ENCODE measurements around the gene SUGCT. TPM values are rescaled to one million over a fixed set of nuclear protein-coding genes. Genes with fewer than 3 reads are reported as not detected.
"Not testable (repeated sequence)": the region's sequence is repeated elsewhere in the genome, so short reads cannot be mapped to it uniquely, and the experiment has no call there.

The SUGCT gene
- total RNA-seq, 3 donors from 2014 or later (not counting 1 experiment from before 2014, with no cell fraction given), result 0.40 to 0.59 TPM; not detected in 1

DNA sequence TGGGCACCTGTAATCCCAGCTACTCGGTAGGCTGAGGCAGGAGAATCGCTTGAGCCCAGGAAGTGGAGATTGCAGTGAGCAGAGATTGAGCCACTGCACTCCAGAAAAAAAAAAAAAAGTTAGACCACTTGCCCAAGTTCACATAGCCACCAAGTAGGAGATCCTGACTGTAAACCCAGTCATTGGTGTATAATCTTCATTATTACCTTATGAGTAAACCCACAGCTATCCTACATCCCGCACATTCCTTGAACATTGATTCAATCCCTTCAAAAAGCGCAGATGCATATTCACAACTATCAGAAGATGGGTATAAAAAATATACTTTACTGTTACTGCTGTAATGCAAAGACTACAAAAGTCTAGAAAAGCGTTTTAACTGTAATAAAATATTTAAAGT is 512.9 kb downstream of the SUGCT start:
- no peak for ATAC-seq
- WGBS (ENCODE audit: insufficient coverage), result 100% methylated on average over 3 of the region's 5 CpGs
- H3K4me3 Mint-ChIP-seq, result no peak overlapping the region
- Histone ChIP-seq H3K9me3 (ENCODE audit: control insufficient read depth, insufficient read depth, low read length) (no peaks in the 10 kb centered on the region), H3K4me3 (ENCODE audit: low read length) (no peak overlapping the region), H3K4me1 (ENCODE audit: control insufficient read depth, insufficient read depth, low read length) (no peaks in the 10 kb centered on the region), H3K27ac (ENCODE audit: low read length) (no peak overlapping the region), H3K27me3 (ENCODE audit: control insufficient read depth, insufficient read depth, low read length) (no peaks in the 10 kb centered on the region), H3K36me3 (ENCODE audit: control insufficient read depth, insufficient read depth, low read length) (no peaks in the 10 kb centered on the region)
- H3K27ac Mint-ChIP-seq, result no peak overlapping the region
- no peaks in the 10 kb centered on the region for H3K4me1 Mint-ChIP-seq
- intact Hi-C loops (cut with micrococcal nuclease), result no loop called here
- DNase-seq, result no peak
- TF ChIP-seq, protein P1, sequence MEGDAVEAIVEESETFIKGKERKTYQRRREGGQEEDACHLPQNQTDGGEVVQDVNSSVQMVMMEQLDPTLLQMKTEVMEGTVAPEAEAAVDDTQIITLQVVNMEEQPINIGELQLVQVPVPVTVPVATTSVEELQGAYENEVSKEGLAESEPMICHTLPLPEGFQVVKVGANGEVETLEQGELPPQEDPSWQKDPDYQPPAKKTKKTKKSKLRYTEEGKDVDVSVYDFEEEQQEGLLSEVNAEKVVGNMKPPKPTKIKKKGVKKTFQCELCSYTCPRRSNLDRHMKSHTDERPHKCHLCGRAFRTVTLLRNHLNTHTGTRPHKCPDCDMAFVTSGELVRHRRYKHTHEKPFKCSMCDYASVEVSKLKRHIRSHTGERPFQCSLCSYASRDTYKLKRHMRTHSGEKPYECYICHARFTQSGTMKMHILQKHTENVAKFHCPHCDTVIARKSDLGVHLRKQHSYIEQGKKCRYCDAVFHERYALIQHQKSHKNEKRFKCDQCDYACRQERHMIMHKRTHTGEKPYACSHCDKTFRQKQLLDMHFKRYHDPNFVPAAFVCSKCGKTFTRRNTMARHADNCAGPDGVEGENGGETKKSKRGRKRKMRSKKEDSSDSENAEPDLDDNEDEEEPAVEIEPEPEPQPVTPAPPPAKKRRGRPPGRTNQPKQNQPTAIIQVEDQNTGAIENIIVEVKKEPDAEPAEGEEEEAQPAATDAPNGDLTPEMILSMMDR (IDR thresholded peaks at IDR 0.05), result no peak
- H3K36me3 Mint-ChIP-seq, result no peaks in the 10 kb centered on the region
- H3K27me3 Mint-ChIP-seq (ENCODE audit: low read depth in 2 of 2), result peaks cover 3 to 11% of the 10 kb centered on the region in 2 donors
- H3K9me3 Mint-ChIP-seq, result peaks cover 8 to 9% of the 10 kb centered on the region in 2 donors

DNA sequence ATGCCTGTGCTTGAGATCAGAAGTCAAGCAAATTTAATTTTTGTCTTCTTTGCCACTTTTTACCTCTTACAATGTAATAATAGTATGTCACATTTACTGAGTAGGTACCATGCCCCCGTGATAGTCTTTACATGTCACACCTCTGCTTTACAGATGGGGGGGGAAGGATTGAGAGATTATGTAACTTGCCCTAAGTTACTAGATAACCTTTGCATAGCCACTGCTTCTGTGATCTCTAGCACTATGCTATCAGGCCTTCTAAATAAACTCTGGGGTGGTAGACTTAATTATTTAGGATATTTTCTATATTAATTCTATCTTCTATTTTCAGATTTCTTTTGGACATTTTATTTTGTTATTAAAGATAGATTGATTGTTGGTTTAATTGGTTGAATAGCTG is 514.4 kb downstream of the SUGCT start:
- no CpG with 5 or more reads among the region's 1 CpG for WGBS (ENCODE audit: insufficient coverage)
- Mint-ChIP-seq H3K27ac (no peak overlapping the region), H3K4me1 (no peaks in the 10 kb centered on the region), H3K27me3 (ENCODE audit: low read depth in 2 of 2) (peaks cover 3 to 9% of the 10 kb centered on the region in 2 donors), H3K36me3 (peaks cover 8% of the 10 kb centered on the region), H3K9me3 (peaks cover 11 to 16% of the 10 kb centered on the region in 2 donors), H3K4me3 (no peak overlapping the region)
- TF ChIP-seq, protein P1 (IDR thresholded peaks at IDR 0.05), result no peak
- H3K4me1 ChIP-seq (ENCODE audit: control insufficient read depth, insufficient read depth, low read length), result no peaks in the 10 kb centered on the region
- intact Hi-C loops (cut with micrococcal nuclease), result no loop called here
- no peak for DNase-seq
- H3K27ac ChIP-seq (ENCODE audit: low read length), result no peak overlapping the region
- no peak for ATAC-seq
- H3K27me3 ChIP-seq (ENCODE audit: control insufficient read depth, insufficient read depth, low read length), result no peaks in the 10 kb centered on the region
- no peaks in the 10 kb centered on the region for H3K36me3 ChIP-seq (ENCODE audit: control insufficient read depth, insufficient read depth, low read length)
- H3K4me3 ChIP-seq (ENCODE audit: low read length), result no peak overlapping the region
- H3K9me3 ChIP-seq (ENCODE audit: control insufficient read depth, insufficient read depth, low read length), result no peaks in the 10 kb centered on the region

DNA sequence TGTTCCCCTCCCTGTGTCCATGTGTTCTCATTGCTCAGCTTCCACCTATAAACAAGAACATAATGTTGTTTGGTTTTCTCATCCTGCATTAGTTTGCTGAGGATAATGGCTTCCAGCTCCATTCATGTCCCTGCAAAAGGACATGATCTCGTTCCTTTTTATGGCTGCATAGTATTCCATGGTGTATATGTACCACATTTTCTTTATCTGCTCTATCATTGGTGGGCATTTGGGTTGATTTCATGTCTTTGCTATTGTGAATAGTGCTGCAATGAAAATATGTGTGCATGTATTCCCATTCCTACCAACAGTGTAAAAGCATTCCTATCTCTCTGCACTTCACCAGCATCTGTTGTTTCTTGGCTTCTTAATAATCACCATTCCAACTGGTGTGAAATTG is 516.1 kb downstream of the SUGCT start:
- H3K4me3 ChIP-seq (ENCODE audit: low read length); H3K36me3 ChIP-seq (ENCODE audit: control insufficient read depth, insufficient read depth, low read length); H3K4me3 Mint-ChIP-seq; H3K9me3 ChIP-seq (ENCODE audit: control insufficient read depth, insufficient read depth, low read length); H3K4me1 Mint-ChIP-seq; H3K4me1 ChIP-seq (ENCODE audit: control insufficient read depth, insufficient read depth, low read length); H3K27ac ChIP-seq (ENCODE audit: low read length); H3K36me3 Mint-ChIP-seq; H3K27me3 Mint-ChIP-seq (ENCODE audit: low read depth in 2 of 2); ATAC-seq; intact Hi-C loops (cut with micrococcal nuclease); H3K27ac Mint-ChIP-seq; DNase-seq; H3K27me3 ChIP-seq (ENCODE audit: control insufficient read depth, insufficient read depth, low read length): not testable (repeated sequence)
- peaks cover 15 to 16% of the 10 kb centered on the region in 2 donors for H3K9me3 Mint-ChIP-seq
- no CpG with 5 or more reads among the region's 1 CpG for WGBS (ENCODE audit: insufficient coverage)

DNA sequence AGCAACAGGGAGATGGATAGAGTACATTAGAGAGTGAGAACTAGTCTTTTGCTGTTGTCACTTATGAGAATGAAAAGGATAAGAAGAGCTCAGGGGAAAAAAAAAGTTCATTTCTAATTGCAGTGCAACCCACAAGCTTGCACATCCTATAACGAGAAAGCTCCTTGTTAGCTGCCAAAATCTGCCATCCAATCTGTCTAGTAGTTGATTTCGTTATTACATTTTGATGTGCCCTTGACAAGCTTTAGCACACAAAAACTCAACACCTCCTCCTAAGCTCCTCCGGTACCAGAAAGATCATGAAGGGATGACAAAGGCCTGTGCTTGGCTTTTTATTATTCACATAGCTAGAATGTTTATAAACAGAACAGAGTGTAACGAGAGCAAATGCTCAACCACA is 519.4 kb downstream of the SUGCT start:
- no peaks in the 10 kb centered on the region for H3K9me3 ChIP-seq (ENCODE audit: control insufficient read depth, insufficient read depth, low read length)
- H3K4me1 ChIP-seq (ENCODE audit: control insufficient read depth, insufficient read depth, low read length), result no peaks in the 10 kb centered on the region
- no peaks in the 10 kb centered on the region for H3K27me3 ChIP-seq (ENCODE audit: control insufficient read depth, insufficient read depth, low read length)
- Mint-ChIP-seq H3K27ac (no peak overlapping the region), H3K4me3 (no peak overlapping the region), H3K4me1 (no peaks in the 10 kb centered on the region), H3K27me3 (ENCODE audit: low read depth in 2 of 2) (no peaks in the 10 kb centered on the region), H3K9me3 (peaks cover 15 to 16% of the 10 kb centered on the region in 2 donors), H3K36me3 (peaks cover 9% of the 10 kb centered on the region)
- H3K27ac ChIP-seq (ENCODE audit: low read length), result no peak overlapping the region
- DNase-seq, result no peak
- H3K4me3 ChIP-seq (ENCODE audit: low read length), result no peak overlapping the region
- TF ChIP-seq, protein P1 (IDR thresholded peaks at IDR 0.05), result no peak
- H3K36me3 ChIP-seq (ENCODE audit: control insufficient read depth, insufficient read depth, low read length), result no peaks in the 10 kb centered on the region
- no peak for ATAC-seq
- 72% methylated on average over 3 of the region's 4 CpGs for WGBS (ENCODE audit: insufficient coverage)
- intact Hi-C loops (cut with micrococcal nuclease), result no loop called here
